OCI-LY3 (cell line): Measurements from ENCODE around the gene TMPRSS12.

Source experiments
- H2AFZ ChIP-seq: fragments of 200-600, 300-600 bp; shearing (Covaris generic); 2 replicates; pipeline ENCODE4 v1.6.0; 2014; ENCODE audit warnings: antibody characterized with exemption, low read depth, low read length
- H3K27ac ChIP-seq: fragments of 200-600, 300-600 bp; sonication (generic); 2 replicates; pipeline ENCODE4 v1.5.1; 2014; ENCODE audit warnings: mild to moderate bottlenecking, low read length, moderate library complexity, mixed read lengths
- H3K27me3 ChIP-seq: fragments of 200-600, 300-600 bp; sonication (generic); 2 replicates; pipeline ENCODE4 v1.6.1; 2014; ENCODE audit warnings: low read depth, low read length, mixed read lengths
- H3K36me3 ChIP-seq: fragments of 200-600, 300-600 bp; sonication (generic); replicated peaks from 2 replicates; pipeline ENCODE3; 2014; ENCODE audit warnings: low read depth, low read length, mixed read lengths
- H3K4me1 ChIP-seq: fragments of 300-600, 200-600 bp; sonication (generic); 2 replicates; pipeline ENCODE4 v1.6.1; 2014; ENCODE audit warnings: low read length, mixed read lengths
- H3K4me2 ChIP-seq: fragments of 200-600, 300-600 bp; sonication (generic); 2 replicates; pipeline ENCODE4 v1.6.1; 2014; ENCODE audit warnings: low read length, mixed read lengths
- H3K4me3 ChIP-seq: fragments of 300-600, 200-600 bp; sonication (generic); 2 replicates; pipeline ENCODE4 v1.5.1; 2014; ENCODE audit warnings: antibody characterized with exemption, mild to moderate bottlenecking, low read length, moderate library complexity
- H3K79me2 ChIP-seq: fragments of 300-600, 200-600 bp; shearing (Covaris generic); 2 replicates; pipeline ENCODE4 v1.6.1; 2014; ENCODE audit warnings: mild to moderate bottlenecking, low read length, mixed read lengths
- H3K9ac ChIP-seq: fragments of 300-600, 200-600 bp; shearing (Covaris generic); 2 replicates; pipeline ENCODE4 v1.6.0; 2014; ENCODE audit warnings: mild to moderate bottlenecking, low read length, moderate library complexity
- H3K9me3 ChIP-seq: fragments of 200-600, 300-600 bp; shearing (Covaris generic); 2 replicates; pipeline ENCODE4 v1.6.1; 2014; ENCODE audit warnings: low read length, mixed read lengths; ENCODE audit not compliant: insufficient read depth
- H4K20me1 ChIP-seq: fragments of 200-600, 300-600 bp; sonication (generic); 2 replicates; pipeline ENCODE4 v1.6.1; 2016; ENCODE audit warnings: low read length, mixed read lengths; ENCODE audit not compliant: insufficient read depth
- CTCF ChIP-seq: fragments of 200-600, 300-600 bp; sonication (generic); IDR thresholded peaks from 2 replicates; pipeline ENCODE4 v1.5.1; 2014; ENCODE audit warnings: antibody characterized with exemption, low read length, low read depth
- EZH2phosphoT487 ChIP-seq: fragments of 200-600 bp; shearing (Covaris generic); IDR thresholded peaks from 2 replicates; pipeline ENCODE4 v1.6.1; 2018; ENCODE audit warnings: antibody characterized with exemption, mixed run types, low read depth

Gene TMPRSS12

DNA sequence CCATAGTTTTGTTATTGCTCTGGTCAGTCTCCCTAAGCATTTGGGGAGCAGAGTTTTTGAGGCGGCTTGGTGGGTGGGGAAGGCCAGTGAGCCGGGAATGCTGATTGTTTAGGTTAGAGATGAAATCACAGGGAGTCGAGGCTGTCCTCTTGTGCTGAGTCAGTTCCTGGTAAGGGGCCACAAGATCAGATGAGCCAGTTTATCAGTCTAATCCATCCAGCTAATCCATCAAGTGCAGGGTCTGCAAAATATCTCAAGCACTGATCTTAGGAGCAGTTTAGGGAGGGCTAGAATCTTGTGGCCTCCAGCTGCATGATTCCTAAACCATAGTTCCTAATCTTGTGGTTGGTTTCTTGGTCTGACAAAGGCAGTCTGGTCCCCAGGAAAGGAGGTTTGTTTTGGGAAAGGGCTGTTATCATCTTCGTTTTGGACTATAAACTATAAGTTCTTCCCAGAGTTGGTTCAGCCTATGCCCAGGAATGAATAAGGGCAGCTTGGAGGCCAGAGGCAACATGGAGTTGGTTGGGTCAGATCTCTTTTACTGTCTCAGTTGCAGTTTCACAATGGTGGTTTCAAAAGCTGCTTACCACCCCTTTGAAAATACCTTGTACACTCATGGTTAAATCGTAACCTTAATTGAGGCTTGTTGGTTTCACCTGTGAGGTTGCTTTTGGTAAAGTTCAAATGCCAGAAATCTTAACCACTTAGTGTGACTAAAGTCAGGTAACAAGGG, 76.0 kb downstream of the TMPRSS12 start:
- no peak for TF ChIP-seq EZH2phosphoT487
- no peak for TF ChIP-seq CTCF
- no peak overlapping the region for H3K27ac ChIP-seq
- H4K20me1 ChIP-seq = no peaks in the 10 kb centered on the region
- H3K9me3 ChIP-seq = peaks cover 9% of the 10 kb centered on the region; the same call in 1 of the 2 replicates
- H2AFZ ChIP-seq = no peak overlapping the region
- no peak overlapping the region for H3K9ac ChIP-seq
- H3K4me1 ChIP-seq = peaks cover 27% of the 10 kb centered on the region
- no peaks in the 10 kb centered on the region for H3K36me3 ChIP-seq
- H3K27me3 ChIP-seq = no peaks in the 10 kb centered on the region
- H3K4me3 ChIP-seq = no peak overlapping the region
- no peak overlapping the region for H3K4me2 ChIP-seq
- H3K79me2 ChIP-seq = no peaks in the 10 kb centered on the region

DNA sequence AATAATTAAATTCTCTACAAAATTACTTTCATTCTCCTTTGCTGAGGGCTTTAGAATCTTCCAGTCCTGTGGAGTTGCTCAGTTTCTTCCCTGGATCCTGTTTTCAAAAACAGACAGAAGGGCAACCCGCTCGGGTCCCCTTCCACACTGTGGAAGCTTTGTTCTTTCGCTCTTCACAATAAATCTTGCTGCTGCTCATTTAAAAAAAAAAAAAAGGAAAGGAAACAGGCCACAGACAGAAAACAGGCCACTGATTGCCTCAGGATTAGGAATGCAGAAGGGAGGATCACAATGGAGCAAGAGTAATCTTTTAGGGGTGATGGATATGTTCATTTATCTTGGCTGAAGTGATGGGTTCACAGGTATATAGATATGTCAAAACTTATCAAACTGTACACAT, 80.1 kb downstream of the TMPRSS12 start:
- Histone ChIP-seq H3K9ac (peak overlapping the region; percentile 74; the same call in 1 of the 2 replicates), H4K20me1 (no peaks in the 10 kb centered on the region), H3K79me2 (peaks cover 6% of the 10 kb centered on the region), H3K9me3 (no peaks in the 10 kb centered on the region), H2AFZ (peak overlapping the region; percentile 54; the same call in 1 of the 2 replicates), H3K4me2 (peak overlapping the region; percentile 74), H3K4me3 (peak overlapping the region; percentile 3; the same call in 1 of the 2 replicates), H3K27me3 (no peaks in the 10 kb centered on the region), H3K27ac (peak overlapping the region; percentile 94), H3K4me1 (peaks cover 58% of the 10 kb centered on the region), H3K36me3 (no peaks in the 10 kb centered on the region)
- TF ChIP-seq CTCF (no peak), EZH2phosphoT487 (no peak)

- no peak for TF ChIP-seq CTCF
- TF ChIP-seq EZH2phosphoT487 = no peak
- Histone ChIP-seq H3K4me1 (peaks cover 61% of the 10 kb centered on the region), H2AFZ (peak overlapping the region; percentile 48; the same call in 1 of the 2 replicates), H3K9ac (peak overlapping the region; percentile 74), H3K4me2 (peak overlapping the region; percentile 74), H3K4me3 (peak overlapping the region; percentile 53), H3K9me3 (no peaks in the 10 kb centered on the region), H3K27me3 (no peaks in the 10 kb centered on the region), H4K20me1 (no peaks in the 10 kb centered on the region), H3K36me3 (no peaks in the 10 kb centered on the region), H3K79me2 (peaks cover 11% of the 10 kb centered on the region), H3K27ac (peak overlapping the region; percentile 94)
Observed at GRCh38 chr12:50923361-50924130, 80.8 kb downstream of the TMPRSS12 start.

- no peaks in the 10 kb centered on the region for H3K27me3 ChIP-seq
- H3K36me3 ChIP-seq = no peaks in the 10 kb centered on the region
- H3K9ac ChIP-seq = peak overlapping the region; percentile 74
- H3K79me2 ChIP-seq = peaks cover 11% of the 10 kb centered on the region
- H3K4me2 ChIP-seq = peak overlapping the region; percentile 74
- H3K4me1 ChIP-seq = peaks cover 56% of the 10 kb centered on the region
- H4K20me1 ChIP-seq = no peaks in the 10 kb centered on the region
- TF ChIP-seq EZH2phosphoT487 = no peak
- peak overlapping the region; percentile 94 for H3K27ac ChIP-seq
- H2AFZ ChIP-seq = no peak overlapping the region
- peak overlapping the region; percentile 53 for H3K4me3 ChIP-seq
- H3K9me3 ChIP-seq = no peaks in the 10 kb centered on the region
Observed at GRCh38 chr12:50924131-50924438, 81.4 kb downstream of the TMPRSS12 start.
